ENCODE data around the gene P2RY8. TPM values are rescaled to one million over a fixed set of nuclear protein-coding genes. Genes with fewer than 3 reads are reported as not detected.
"Not testable (repeated sequence)": the region's sequence is repeated elsewhere in the genome, so short reads cannot be mapped to it uniquely, and the experiment has no call there.

The P2RY8 gene
- 206 TPM for polyA plus RNA-seq

DNA sequence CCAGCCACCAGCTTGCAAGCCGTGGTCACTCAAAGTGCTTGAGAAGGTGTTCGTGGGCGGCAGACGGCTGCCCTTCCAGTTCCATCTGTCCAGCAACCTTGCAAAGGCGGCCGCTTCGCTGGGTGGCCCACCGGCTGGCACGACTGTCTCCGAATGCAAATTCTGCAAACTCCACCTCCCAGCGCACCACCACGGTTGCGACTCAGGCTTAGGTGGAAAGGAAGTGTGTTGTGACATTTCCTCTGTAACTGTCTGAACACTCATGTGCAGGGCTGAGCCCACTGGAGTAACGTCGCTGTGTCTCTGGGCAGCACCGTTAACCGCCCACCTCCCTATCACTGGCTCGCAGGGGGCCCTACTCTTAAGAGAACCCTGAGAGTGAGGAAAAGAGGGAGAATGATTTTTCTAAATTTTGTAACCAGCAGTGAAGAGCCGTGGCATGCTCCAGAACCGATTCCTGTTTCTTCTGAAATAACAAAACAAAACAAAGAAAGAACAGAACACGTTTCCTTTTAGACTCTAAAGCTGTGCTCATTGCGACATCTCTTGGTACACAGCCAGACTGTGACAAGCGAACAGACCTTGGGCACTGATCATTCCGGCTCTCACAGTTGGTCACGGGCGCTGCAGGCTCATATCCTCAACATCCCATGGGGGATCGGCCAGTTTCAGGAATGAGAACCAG is at the start of gene P2RY8:
TSS of gene P2RY8 (minus strand) at position 155 of the 685 bp plus-strand sequence. CDS start 70,627 bp downstream, outside the sequence.
- Mint-ChIP-seq H3K27ac (peak within 1 kb of the TSS; percentile 95 to 100 (median 99)), H3K9me3 (no peaks in the 10 kb centered on the region), H3K27me3 (no peaks in the 10 kb centered on the region), H3K4me1 (peaks cover 8 to 14% (median 10%) of the 10 kb centered on the region in 3 donors), H3K4me3 (peak within 1 kb of the TSS; percentile 94 to 98 (median 98)), H3K36me3 (no peaks in the 10 kb centered on the region)

DNA sequence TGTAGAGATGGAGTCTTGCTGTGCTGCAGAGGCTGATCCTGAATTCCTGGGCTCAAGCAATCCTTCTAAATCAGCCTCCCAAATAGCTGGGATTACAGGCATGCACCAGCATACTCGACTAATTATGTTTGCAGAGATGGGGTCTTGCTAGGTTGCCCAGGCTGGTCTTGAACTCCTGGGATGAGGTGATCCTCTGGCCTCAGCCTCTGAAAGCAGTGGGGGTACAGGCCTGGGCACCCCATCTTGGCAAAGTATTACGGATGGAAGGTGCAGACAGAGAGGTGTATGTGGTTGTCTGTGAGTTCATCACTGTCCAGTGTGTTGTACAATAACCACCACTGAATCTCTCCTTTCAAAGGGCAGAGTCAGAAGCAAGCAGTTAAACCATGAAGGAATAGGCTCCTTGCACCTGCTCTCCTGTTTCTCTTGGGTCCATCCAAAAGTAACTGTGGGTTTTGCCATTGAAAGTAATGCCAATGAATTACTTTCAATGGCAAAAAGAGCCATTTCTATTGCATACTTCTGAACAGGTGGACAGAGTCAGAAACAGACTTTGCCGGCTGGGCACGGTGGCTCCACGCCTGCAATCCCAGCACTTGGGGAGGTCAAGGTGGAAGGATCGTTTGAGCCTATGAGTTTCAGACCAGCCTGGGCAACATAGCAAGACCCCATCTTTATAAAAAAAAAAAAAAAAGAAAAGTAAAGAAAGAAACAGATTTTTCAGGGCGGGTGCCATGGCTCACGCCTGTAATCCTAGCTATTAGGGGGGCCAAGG is 47.4 kb upstream of the P2RY8 start:
- H3K9me3 Mint-ChIP-seq: peaks cover 0 to 3% (median 0%) of the 10 kb centered on the region in 3 donors
- H3K4me3 Mint-ChIP-seq: no peak overlapping the region
- H3K36me3 Mint-ChIP-seq: no peaks in the 10 kb centered on the region
- H3K27ac Mint-ChIP-seq: no peak overlapping the region
- H3K27me3 Mint-ChIP-seq: no peaks in the 10 kb centered on the region
- peaks cover 17 to 20% (median 20%) of the 10 kb centered on the region in 3 donors for H3K4me1 Mint-ChIP-seq

DNA sequence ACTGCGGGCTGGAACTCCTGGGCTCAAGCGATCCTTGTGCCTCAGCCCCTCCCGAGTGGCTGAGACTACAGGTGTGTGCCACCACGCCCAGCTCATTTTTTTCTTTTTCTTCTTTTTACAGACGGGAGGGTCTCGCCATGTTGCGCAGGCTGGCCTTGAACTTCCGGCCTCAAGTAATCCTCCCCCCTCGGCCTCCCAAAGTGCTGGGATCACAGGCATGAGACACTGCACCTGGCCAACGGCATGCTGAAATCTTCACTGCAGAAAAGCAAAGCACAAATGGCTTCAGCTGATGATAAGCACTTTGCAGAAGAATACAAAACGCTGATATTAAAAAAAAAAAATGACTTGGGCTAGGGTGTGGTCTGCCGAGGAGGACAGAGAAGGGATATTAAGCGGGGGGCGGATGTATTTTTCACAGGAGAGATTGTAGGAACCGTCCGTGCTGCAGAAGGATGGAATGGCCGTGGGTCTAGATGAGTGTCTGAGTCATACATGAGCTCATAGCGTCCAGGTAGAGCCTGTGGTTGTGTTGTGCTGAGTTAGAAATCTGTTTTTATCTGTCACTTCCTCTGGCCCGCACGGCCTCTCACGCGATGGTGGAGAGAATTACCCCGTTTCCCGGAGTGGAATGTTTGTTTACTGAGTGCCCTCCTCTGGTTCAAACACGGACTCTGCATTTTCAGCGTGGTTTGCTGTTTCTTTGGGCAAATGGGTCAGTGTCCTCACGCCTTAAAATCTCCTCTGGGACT is 45.9 kb upstream of the P2RY8 start:
- peak overlapping the region; percentile 14 to 59 (median 47) for H3K27ac Mint-ChIP-seq
- peaks cover 16 to 27% (median 22%) of the 10 kb centered on the region in 3 donors for H3K4me1 Mint-ChIP-seq
- H3K4me3 Mint-ChIP-seq: peak overlapping the region in 3 of 4 donors; percentile 49 to 88 (median 87)
- H3K9me3 Mint-ChIP-seq: peaks cover 0 to 3% (median 0%) of the 10 kb centered on the region in 3 donors
- H3K36me3 Mint-ChIP-seq: no peaks in the 10 kb centered on the region
- no peaks in the 10 kb centered on the region for H3K27me3 Mint-ChIP-seq

- H3K27ac Mint-ChIP-seq: peak overlapping the region in 1 of 3 donors; percentile 13
- peak overlapping the region in 2 of 4 donors; percentile 44 to 66 for H3K4me3 Mint-ChIP-seq
- H3K4me1 Mint-ChIP-seq: peaks cover 8 to 19% (median 14%) of the 10 kb centered on the region in 3 donors
- H3K27me3 Mint-ChIP-seq: no peaks in the 10 kb centered on the region
- no peaks in the 10 kb centered on the region for H3K36me3 Mint-ChIP-seq
- peaks cover 0 to 3% (median 0%) of the 10 kb centered on the region in 3 donors for H3K9me3 Mint-ChIP-seq
These were observed 44.1 kb upstream of the P2RY8 start for GRCh38 chrX:1581132-1581531.

DNA sequence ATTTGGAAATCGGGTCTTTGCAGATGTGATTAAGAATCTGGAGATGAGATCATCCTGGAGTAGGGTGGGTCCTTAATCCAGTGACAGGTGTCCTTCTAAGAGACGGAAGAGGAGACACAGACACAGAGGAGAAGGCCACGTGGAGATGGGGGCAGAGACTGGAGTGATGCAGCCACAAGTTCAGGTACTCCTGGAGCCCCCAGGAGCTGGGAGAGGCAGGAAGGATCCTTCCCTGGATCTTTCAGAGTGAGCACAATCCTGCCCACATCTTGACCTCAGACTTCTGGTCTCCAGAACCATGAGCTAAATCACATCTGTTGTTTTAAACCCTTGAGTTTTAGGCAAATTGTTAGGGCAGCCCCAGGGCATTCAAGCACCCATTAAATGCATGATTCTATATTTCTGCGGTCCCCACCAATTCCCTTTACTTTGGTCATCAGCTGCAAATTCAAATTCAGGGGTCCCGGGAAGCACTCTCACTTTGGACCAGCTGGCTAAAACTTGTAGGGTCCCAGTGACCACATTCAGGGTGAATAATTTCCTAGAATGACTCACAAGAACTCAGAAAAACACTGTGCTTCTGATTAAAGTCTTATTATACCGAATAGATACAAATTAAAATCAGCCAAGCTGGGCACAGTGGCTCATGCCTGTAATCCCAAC is 41.7 kb upstream of the P2RY8 start:
- Mint-ChIP-seq H3K4me3 (no peak overlapping the region), H3K36me3 (no peaks in the 10 kb centered on the region), H3K4me1 (peaks cover 8 to 16% (median 12%) of the 10 kb centered on the region in 3 donors), H3K9me3 (no peaks in the 10 kb centered on the region), H3K27me3 (no peaks in the 10 kb centered on the region), H3K27ac (peak overlapping the region in 1 of 3 donors; percentile 73)

- Mint-ChIP-seq H3K27ac (no peak overlapping the region), H3K27me3 (no peaks in the 10 kb centered on the region), H3K9me3 (no peaks in the 10 kb centered on the region), H3K4me1 (peaks cover 2 to 9% (median 5%) of the 10 kb centered on the region in 3 donors), H3K36me3 (no peaks in the 10 kb centered on the region), H3K4me3 (no peak overlapping the region)
These were observed 40.9 kb upstream of the P2RY8 start for GRCh38 chrX:1577845-1578244.

DNA sequence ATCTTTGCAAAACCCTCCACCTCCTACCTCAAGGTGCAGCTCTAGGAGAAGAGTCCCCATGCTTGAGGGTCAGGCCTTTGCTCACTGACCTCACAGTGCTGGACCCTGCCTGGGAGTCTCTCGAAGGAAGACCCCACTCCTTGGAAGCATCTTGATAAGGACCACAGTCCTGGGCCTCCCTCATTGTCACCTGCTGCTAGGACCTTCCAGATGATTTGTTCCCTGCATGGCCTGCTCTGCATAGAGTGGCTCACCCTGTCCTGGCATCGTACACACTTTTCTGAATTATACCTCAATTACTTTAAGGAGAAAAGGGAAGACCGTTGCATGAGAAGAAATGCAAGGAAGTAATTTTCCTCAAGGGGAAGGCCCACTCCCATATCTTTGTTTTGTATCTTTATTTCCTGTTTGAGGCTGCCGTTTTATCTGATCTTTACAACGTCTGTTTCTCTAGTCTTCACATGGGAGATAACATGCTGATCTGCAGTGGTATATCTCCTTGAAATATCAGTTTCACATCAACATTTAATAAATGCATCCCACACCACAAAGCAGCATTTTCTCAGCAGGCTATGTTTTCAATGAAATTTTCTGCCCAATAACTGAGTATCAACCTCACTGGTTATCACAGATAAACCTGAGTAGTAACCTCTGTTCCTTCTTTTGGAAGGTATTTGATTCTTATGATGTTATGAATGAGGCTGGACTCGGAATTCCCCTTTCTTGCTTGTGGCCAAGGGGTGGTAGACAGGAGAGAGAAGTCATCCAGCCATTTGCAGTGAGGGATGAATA is 39.4 kb upstream of the P2RY8 start:
- no peaks in the 10 kb centered on the region for H3K36me3 Mint-ChIP-seq
- peaks cover 0 to 7% (median 3%) of the 10 kb centered on the region in 3 donors for H3K4me1 Mint-ChIP-seq
- no peak overlapping the region for H3K4me3 Mint-ChIP-seq
- peaks cover 3% of the 10 kb centered on the region for H3K27me3 Mint-ChIP-seq
- H3K9me3 Mint-ChIP-seq: no peaks in the 10 kb centered on the region
- H3K27ac Mint-ChIP-seq: no peak overlapping the region

DNA sequence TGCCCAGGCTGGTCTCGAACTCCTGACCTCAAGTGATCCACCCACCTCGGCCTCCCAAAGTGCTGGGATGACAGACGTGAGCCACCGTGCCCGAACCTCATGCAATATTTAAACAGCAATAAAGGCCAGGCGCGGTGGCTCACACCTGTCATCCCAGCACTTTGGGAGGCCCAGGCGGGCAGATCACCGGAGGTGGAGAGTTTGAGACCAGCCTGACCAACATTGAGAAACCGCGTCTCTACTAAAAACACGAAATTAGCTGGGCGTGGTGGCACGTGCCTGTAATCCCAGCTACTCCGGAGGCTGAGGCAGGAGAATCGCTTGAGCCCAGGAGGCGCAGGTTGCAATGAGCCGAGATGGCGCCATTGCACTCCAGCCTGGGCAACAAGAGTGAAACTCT is 37.2 kb upstream of the P2RY8 start:
- not testable (repeated sequence) for H3K27me3 Mint-ChIP-seq, H3K27ac Mint-ChIP-seq, H3K36me3 Mint-ChIP-seq, H3K4me3 Mint-ChIP-seq, H3K9me3 Mint-ChIP-seq
- peaks cover 6 to 15% (median 9%) of the 10 kb centered on the region in 3 donors for H3K4me1 Mint-ChIP-seq

GRCh38 chrX:1564750-1565683 is 28.0 kb upstream of the P2RY8 start:
- Mint-ChIP-seq H3K27me3 (peaks cover 3% of the 10 kb centered on the region), H3K27ac (no peak overlapping the region), H3K4me3 (peak overlapping the region in 3 of 4 donors; percentile 44 to 82 (median 65)), H3K36me3 (peaks cover 2% of the 10 kb centered on the region), H3K4me1 (peaks cover 4 to 23% (median 8%) of the 10 kb centered on the region in 3 donors), H3K9me3 (no peaks in the 10 kb centered on the region)

GRCh38 chrX:1564077-1564476 is 27.1 kb upstream of the P2RY8 start:
- not testable (repeated sequence) for H3K27me3 Mint-ChIP-seq, H3K9me3 Mint-ChIP-seq, H3K27ac Mint-ChIP-seq, H3K4me3 Mint-ChIP-seq, H3K36me3 Mint-ChIP-seq
- H3K4me1 Mint-ChIP-seq: peaks cover 4 to 25% (median 10%) of the 10 kb centered on the region in 3 donors

DNA sequence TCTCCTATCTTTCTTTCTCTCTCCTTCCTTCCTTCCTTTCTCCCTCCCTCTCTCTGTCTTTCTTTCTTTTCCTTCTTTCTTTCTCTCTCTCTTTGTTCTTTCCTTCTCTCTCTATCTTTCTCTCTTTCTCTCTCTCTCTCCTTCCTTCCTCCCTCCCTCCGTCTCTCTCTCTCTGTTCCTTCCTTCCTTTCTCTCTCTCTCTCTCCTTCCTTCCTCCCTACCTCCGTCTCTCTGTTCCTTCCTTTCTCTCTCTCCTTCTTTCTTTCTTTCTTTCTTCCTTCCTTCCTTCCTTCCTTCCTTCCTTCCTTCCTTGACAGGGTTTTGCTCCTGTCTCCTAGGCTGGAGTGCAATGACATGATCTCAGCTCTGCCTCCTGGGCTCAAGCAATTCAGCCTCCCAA is 24.2 kb upstream of the P2RY8 start:
- Mint-ChIP-seq H3K4me3 (peak overlapping the region in 1 of 4 donors; percentile 61), H3K4me1 (peaks cover 13 to 27% (median 19%) of the 10 kb centered on the region in 3 donors), H3K27ac (no peak overlapping the region), H3K9me3 (peaks cover 0 to 6% (median 5%) of the 10 kb centered on the region in 3 donors), H3K27me3 (no peaks in the 10 kb centered on the region), H3K36me3 (peaks cover 2% of the 10 kb centered on the region)

DNA sequence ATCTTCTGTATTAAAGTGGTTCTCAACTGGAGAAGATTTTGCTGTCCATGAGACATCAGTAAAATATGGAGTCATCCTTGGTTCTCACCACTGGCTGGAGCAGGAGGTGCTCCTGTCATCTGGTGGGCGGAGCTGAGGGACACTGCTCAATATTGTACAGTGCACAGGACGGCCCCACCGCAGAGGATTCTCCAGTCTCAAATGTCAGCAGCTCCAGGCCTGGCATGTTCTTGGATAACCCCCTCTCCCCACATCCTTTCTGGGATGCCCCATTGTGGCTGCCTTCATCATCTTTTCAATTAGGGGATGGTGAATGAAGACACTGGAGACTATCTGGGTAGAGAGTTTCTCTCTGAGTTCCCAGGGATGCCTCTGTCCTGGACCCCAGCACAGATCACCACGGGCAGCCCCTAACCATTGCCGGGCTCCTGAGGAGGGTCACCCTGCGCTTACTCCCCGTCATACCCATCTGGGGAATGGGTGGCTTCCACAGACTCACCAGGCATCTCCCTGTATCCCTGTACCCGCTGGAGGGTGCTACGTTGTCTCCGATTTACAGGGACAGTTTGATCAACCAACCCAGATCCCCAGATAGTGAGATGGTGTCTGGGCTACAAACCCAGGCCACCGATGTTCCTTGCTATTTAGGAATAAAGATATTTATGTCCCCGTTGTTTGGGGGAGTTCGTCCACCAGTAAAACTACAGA is 21.9 kb upstream of the P2RY8 start:
- Mint-ChIP-seq H3K4me3 (no peak overlapping the region), H3K9me3 (peaks cover 6 to 12% (median 6%) of the 10 kb centered on the region in 3 donors), H3K27me3 (no peaks in the 10 kb centered on the region), H3K4me1 (peaks cover 19 to 34% (median 29%) of the 10 kb centered on the region in 3 donors), H3K36me3 (peaks cover 2% of the 10 kb centered on the region), H3K27ac (no peak overlapping the region)

Data from IgD-negative memory B cell (primary cell).